ENCODE data around the gene HAUS3.
"Not testable (repeated sequence)": the region's sequence is repeated elsewhere in the genome, so short reads cannot be mapped to it uniquely, and the experiment has no call there.

HAUS3 gene

DNA sequence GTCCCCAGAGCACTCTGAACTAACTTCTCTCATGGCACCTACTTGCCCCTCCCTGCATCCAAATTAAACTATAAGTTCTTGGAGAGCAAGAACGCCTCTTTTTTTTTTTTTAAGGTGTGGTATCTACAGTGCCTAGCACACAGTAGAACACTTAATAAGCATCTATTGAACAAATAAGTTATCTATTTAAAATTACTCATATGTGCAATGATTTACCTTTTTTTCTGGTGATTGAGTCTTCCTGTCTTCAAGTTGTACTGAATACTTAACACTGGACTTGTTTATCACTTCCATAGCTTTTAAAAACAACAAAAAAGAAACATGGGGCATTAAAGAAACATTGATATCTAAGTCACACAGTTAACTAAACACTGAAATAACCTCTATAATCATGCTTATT is 29.1 kb downstream of the HAUS3 start:
- no peak for DNase-seq

DNA sequence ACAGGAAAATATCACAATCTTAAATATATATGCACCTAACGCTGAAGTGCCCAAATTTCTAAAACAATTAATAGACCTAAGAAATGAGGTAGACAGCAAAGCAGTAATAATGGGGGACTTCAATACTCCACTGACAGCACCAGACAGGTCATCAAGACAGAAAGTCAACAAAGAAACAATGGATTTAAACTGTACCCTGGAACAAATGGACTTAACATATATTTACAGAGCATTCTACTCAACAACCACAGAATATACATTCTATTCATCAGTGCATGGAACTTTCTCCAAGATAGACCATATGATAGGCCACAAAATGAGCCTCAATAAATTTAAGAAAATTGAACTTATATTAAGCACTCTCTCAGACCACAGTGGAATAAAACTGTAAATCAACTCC is 39.1 kb downstream of the HAUS3 start:
- DNase-seq: not testable (repeated sequence)

DNA sequence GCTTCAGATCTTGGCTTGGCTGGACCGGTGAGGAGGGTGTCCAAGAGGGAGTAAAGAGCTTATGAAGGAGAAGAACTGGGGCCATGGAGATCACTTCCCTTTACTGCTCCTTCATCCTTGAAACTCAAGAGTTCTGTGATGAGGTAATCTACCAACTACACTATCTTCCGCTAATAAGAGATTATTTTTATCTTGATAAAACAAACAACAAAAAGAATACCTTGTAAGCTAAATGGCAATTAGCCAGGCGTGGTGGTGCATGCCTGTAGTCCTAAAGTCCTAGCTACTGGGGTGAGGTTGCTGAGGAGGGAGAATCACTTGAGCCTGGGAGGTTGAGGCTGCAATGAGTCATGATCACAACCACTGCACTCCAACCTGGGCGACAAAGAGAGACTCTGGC is 47.4 kb downstream of the HAUS3 start:
- no peak for DNase-seq

DNA sequence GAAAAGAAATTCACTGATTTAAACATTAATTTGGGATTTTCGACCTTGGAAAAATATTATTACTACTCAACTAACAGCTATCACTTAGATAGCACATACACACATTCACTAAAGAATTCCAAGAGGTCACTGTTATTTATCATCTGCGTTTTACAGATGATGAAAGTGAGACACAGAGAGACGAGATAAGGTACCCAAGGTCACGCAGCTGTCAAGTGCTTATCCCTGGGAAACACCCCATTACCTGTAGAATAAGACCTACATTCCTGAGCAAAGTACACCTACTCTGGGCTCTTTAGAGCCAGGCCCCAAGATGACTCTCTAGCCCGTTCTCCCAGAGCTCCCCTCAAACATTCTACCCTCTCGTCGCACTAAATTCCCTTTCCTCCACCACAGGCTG is 48.6 kb downstream of the HAUS3 start:
- DNase-seq: no peak

DNA sequence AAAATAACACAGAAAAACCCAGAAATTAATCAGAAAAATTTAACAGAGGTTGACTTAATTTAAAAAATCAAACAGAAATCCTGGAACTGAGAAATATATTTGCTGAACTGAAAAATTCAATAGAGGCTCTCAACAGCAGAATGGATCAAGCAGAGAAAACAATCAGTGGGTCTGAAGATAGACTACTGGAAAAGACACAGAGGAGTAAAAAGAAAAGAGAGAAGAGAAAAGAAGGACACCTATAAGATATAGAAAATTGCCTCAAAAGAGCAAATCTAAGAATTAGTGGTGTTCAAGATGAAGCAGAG is 55.1 kb downstream of the HAUS3 start:
- no peak for DNase-seq

DNA sequence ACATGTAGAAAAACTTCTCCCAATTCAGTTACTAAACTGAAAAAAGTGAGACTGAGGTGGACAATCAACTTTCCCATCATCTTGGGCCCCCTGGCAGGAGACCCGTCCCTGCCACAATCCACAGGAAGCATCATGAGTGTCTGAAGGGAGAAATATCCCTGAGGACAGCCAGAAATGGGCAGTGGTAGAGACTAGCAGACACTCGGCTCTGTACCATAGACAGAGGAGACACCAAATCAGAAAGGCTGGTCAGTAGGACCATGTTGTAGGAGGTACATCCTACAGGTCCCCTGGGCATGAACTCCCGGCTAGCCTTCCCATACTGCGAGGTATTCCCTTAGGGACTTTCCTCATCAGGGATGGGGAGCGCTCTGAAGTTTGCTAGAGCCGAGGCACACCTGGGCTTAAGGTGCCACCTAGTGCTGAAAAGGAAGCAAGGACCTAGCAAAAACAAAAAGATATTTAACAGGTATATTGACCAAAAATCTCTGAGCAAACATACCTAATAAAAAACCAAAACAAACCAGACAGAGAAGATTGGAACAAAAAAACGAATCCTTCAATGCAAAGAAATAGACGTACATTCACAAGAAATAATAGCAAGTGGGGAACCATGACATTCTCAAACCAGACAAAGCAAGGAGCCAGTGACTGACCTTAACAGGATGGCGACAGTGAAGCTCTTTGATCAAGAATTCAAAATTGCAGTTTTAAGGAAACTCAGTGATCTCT is 55.6 kb downstream of the HAUS3 start:
- no peak for DNase-seq

DNA sequence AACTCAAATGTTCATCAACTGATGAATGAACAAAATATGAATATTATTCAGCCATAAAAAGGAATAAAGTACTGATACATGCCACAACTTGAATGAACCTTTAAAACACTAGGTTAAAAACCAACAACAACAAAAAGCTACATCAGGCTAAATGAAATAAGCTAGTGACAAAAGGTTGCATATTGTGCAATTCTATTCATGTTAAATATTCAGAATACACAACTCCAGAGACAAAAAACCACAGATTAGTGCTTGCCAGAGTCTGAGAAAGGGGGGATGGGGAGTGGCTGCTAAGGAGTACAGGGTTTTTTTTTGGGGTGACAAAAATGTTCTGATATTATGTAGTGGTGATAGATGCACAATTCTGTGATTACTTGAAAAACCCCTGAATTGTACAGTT is 58.5 kb downstream of the HAUS3 start:
- no peak for DNase-seq

DNA sequence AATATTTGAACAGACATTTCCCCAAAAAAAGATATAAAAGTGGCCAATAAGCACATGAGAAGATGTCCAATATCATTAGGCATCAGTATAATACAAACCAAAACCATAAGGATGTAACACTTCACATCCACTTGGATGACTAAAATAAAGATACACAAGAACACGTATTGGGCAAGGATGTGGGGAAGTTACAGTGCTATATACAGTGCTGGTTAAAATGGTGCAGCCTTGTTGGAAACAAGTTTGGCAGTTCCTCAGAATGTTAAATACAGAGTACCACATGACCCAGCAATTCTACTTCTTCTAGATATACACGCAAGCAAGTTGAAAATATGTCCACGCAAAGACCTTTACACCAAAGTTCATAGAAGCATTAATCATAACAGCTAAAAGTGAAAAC is 58.9 kb downstream of the HAUS3 start:
- no peak for DNase-seq

DNA sequence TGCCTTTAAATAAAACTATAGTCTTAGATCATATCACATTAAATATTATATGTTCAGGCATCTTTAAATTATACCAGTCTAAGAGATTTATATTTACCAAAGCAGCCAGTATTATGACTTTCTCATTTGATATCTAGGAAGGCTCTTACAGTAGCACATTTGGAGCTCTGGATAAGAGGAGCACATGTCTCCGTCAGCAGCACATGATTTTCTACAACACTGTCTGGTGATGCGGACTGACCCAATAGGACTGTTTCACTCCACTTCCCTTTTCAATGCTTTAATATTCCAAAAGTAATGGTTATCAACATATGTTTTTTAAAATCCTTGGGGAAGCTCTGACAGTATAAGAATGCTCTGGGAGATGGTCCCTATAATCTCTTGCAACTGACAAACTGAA is 61.5 kb downstream of the HAUS3 start:
- DNase-seq: no peak

DNA sequence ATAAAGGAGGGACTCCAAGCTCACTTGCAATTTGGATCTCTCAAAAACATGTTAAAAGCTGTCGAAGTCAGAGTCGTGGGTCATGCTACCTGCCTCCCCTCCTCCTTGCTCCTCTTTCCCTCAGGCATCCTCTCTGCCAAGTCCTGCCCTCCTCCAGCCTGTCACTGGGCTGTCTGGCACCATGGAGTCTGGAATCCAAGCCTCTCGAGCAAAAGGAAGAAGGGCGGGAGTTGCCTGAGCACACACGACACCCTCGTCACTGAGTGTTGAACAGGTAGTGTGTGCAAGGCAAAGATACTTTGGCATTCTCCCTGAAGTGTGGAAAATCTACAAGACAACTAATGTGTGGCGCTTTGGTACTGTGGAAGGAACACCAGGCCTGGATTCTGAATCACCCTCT is 62.2 kb downstream of the HAUS3 start:
- no peak for DNase-seq

DNA sequence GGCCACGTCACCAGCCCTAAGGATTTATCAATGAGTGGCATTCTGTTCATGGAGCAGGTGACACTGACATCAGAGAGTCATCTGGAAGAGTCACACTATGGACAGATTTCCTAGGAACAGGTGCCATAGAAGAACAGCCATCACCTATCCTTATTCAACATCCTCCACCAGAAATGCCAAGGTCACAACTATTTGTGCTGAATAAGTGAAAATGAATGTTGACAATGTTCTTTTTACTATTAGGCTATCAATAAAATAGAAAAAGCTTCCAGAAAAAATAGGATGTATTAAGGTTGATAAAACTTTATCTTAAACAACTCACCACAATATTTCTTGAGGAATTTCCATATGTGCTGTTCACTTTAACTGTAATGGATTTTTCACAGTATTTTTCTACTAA is 62.9 kb downstream of the HAUS3 start:
- DNase-seq: no peak

Data from activated gamma-delta T cell (primary cell).